Germinal center (tissue), 1 donor: ENCODE results near the gene ZNF532.
"Not testable (repeated sequence)": the region's sequence is repeated elsewhere in the genome, so short reads cannot be mapped to it uniquely, and the experiment has no call there.

Experiments used
- DNase-seq: peaks from one replicate; pipeline ENCODE4 v3.0.0; 2012; ENCODE audit warnings: mixed read lengths, low spot score

The ZNF532 gene

GRCh38 chr18:58850786-58851469 lies 13.7 kb upstream of the ZNF532 start:
- no peak for DNase-seq

- no peak for DNase-seq
Measured at GRCh38 chr18:58851856-58852255, 12.8 kb upstream of the ZNF532 start.

GRCh38 chr18:58852629-58853028 lies 12.0 kb upstream of the ZNF532 start:
- DNase-seq, result no peak

GRCh38 chr18:58853561-58853960 lies 11.1 kb upstream of the ZNF532 start:
- DNase-seq, result no peak

- DNase-seq, result not testable (repeated sequence)
Measured at GRCh38 chr18:58855521-58855920, 9.2 kb upstream of the ZNF532 start.

- no peak for DNase-seq
Measured at GRCh38 chr18:58856881-58857280, 7.8 kb upstream of the ZNF532 start.

- DNase-seq, result no peak
Measured at GRCh38 chr18:58858591-58859468, 5.8 kb upstream of the ZNF532 start.

- DNase-seq, result no peak
Measured at GRCh38 chr18:58859907-58860306, 4.8 kb upstream of the ZNF532 start.

GRCh38 chr18:58860747-58861231 lies 3.9 kb upstream of the ZNF532 start:
- DNase-seq, result no peak

GRCh38 chr18:58861353-58861752 lies 3.3 kb upstream of the ZNF532 start:
- no peak for DNase-seq

GRCh38 chr18:58861861-58862301 lies 2.8 kb upstream of the ZNF532 start:
- DNase-seq, result no peak

GRCh38 chr18:58862356-58862755 lies 2.3 kb upstream of the ZNF532 start:
- no peak for DNase-seq

GRCh38 chr18:58862851-58863538 lies 1.7 kb upstream of the ZNF532 start:
- DNase-seq, result peak; percentile 62

- peak; percentile 74 for DNase-seq
Measured at GRCh38 chr18:58863539-58864145, 1.0 kb upstream of the ZNF532 start.

- no peak for DNase-seq
Measured at GRCh38 chr18:58865033-58865590, 435 bp downstream of the ZNF532 start.

GRCh38 chr18:58865701-58866065 lies 1.0 kb downstream of the ZNF532 start:
- DNase-seq, result no peak

- DNase-seq, result no peak
Measured at GRCh38 chr18:58866066-58866772, 1.5 kb downstream of the ZNF532 start.

GRCh38 chr18:58866773-58867150 lies 2.1 kb downstream of the ZNF532 start:
- no peak for DNase-seq

GRCh38 chr18:58867281-58867961 lies 2.7 kb downstream of the ZNF532 start:
- no peak for DNase-seq

- no peak for DNase-seq
Measured at GRCh38 chr18:58868440-58868839, 3.8 kb downstream of the ZNF532 start.

GRCh38 chr18:58870130-58870529 lies 5.5 kb downstream of the ZNF532 start:
- no peak for DNase-seq
